Bronchial epithelial cell (primary cell): Measurements from ENCODE around the gene SPRY4. TPM values are rescaled to one million over a fixed set of nuclear protein-coding genes. Genes with fewer than 3 reads are reported as not detected.

ENCODE experiments used
- DNase-seq: peaks from one replicate; pipeline ENCODE4 v3.0.0-alpha.2; 2010; ENCODE audit warnings: low read depth
- FAIRE-seq: peaks from 2 replicates; lab custom pipeline; 2011; peaks lifted over from hg19 to GRCh38; lab: Jason Lieb, UNC
- H3K27me3 ChIP-seq: 2 replicates; pipeline ENCODE4 v1.5.1; 2011; ENCODE audit warnings: low read length; ENCODE audit not compliant: control insufficient read depth, insufficient read depth
- H3K36me3 ChIP-seq: 2 replicates; pipeline ENCODE4 v1.5.1; 2011; ENCODE audit warnings: low read length; ENCODE audit not compliant: control insufficient read depth, insufficient read depth
- H3K4me3 ChIP-seq: 2 replicates; pipeline ENCODE4 v1.5.1; 2011; ENCODE audit warnings: mild to moderate bottlenecking, low read depth, low read length, control low read depth
- CTCF ChIP-seq: IDR thresholded peaks from 2 replicates; pipeline ENCODE4 v1.5.1; 2011; ENCODE audit warnings: mild to moderate bottlenecking, moderate library complexity, low read length, control low read depth, inconsistent platforms; ENCODE audit not compliant: insufficient read depth, severe bottlenecking
- total RNA-seq: library from RNA; depleted of rRNA; stranded (reverse); fragments of >200 nt; gene quantifications from 2 replicates; pipeline ENCODE4 v1.2.1, GENCODE V29; 2014

The SPRY4 gene
- total RNA-seq, 1 donor from 2014 or later: 1.3 TPM

GRCh38 chr5:142307146-142307890 lies 17.5 kb downstream of the SPRY4 start:
- H3K36me3 ChIP-seq: no peaks in the 10 kb centered on the region
- no peak for TF ChIP-seq CTCF
- FAIRE-seq: no peak

GRCh38 chr5:142306077-142306502 lies 18.7 kb downstream of the SPRY4 start:
- Histone ChIP-seq H3K4me3 (no peak overlapping the region), H3K36me3 (no peaks in the 10 kb centered on the region), H3K27me3 (no peaks in the 10 kb centered on the region)
- no peak for FAIRE-seq
- DNase-seq: no peak
- no peak for TF ChIP-seq CTCF

More at GRCh38 chr5:142307146-142307890, 17.5 kb downstream of the SPRY4 start:
- no peak overlapping the region for H3K4me3 ChIP-seq
- DNase-seq: no peak
- no peaks in the 10 kb centered on the region for H3K27me3 ChIP-seq

GRCh38 chr5:142305211-142305610 lies 19.6 kb downstream of the SPRY4 start:
- Histone ChIP-seq H3K4me3 (no peak overlapping the region), H3K36me3 (no peaks in the 10 kb centered on the region), H3K27me3 (no peaks in the 10 kb centered on the region)
- FAIRE-seq (no peak), DNase-seq (no peak)
- no peak for TF ChIP-seq CTCF

GRCh38 chr5:142304013-142304701 lies 20.7 kb downstream of the SPRY4 start:
- no peaks in the 10 kb centered on the region for H3K27me3 ChIP-seq
- FAIRE-seq (no peak), DNase-seq (no peak)
- no peaks in the 10 kb centered on the region for H3K36me3 ChIP-seq
- TF ChIP-seq CTCF: no peak
- H3K4me3 ChIP-seq: no peak overlapping the region

- Histone ChIP-seq H3K4me3 (no peak overlapping the region), H3K27me3 (no peaks in the 10 kb centered on the region), H3K36me3 (no peaks in the 10 kb centered on the region)
- FAIRE-seq: no peak
- no peak for TF ChIP-seq CTCF
- no peak for DNase-seq
Observed at GRCh38 chr5:142303565-142303964, 21.3 kb downstream of the SPRY4 start.
